Progenitor cell of endocrine pancreas (in vitro differentiated cells): Measurements from ENCODE around the gene SDK2. TPM values are rescaled to one million over a fixed set of nuclear protein-coding genes. Genes with fewer than 3 reads are reported as not detected.

Source experiments
- DNase-seq: peaks from one replicate; pipeline ENCODE4 v3.0.0; 2021; ENCODE audit warnings: low spot score; ENCODE audit not compliant: unreplicated experiment
- H3K27ac Mint-ChIP-seq: 2 replicates; pipeline ENCODE4 v1.8.0; 2021; ENCODE audit warnings: mild to moderate bottlenecking, moderate library complexity, mixed read lengths
- H3K27me3 Mint-ChIP-seq: 2 replicates; pipeline ENCODE4 v1.8.0; 2021; ENCODE audit warnings: mixed read lengths
- H3K36me3 Mint-ChIP-seq: 2 replicates; pipeline ENCODE4 v1.8.0; 2022; ENCODE audit warnings: mixed read lengths; ENCODE audit not compliant: insufficient read depth
- H3K4me1 Mint-ChIP-seq: 2 replicates; pipeline ENCODE4 v1.8.0; 2021; ENCODE audit warnings: low read depth, mixed read lengths
- H3K4me3 Mint-ChIP-seq: 2 replicates; pipeline ENCODE4 v1.8.0; 2021; ENCODE audit warnings: low read depth, mild to moderate bottlenecking, moderate library complexity, mixed read lengths
- H3K9me3 Mint-ChIP-seq: 2 replicates; pipeline ENCODE4 v1.8.0; 2021; ENCODE audit warnings: low read depth, mixed read lengths
- CTCF ChIP-seq: fragments of 200-600 bp; sonication (generic); IDR thresholded peaks from one replicate; pipeline ENCODE4 v1.5.0; 2021; ENCODE audit warnings: antibody characterized with exemption, mild to moderate bottlenecking; ENCODE audit not compliant: unreplicated experiment
- long read RNA-seq: library from polyadenylated mRNA; unstranded; transcript quantifications from one replicate; pipeline ENCODE4 v2.0.0, GENCODE V29; 2020
- total RNA-seq: library from RNA; stranded (reverse); gene quantifications from 2 replicates; pipeline ENCODE4 v1.2.1, GENCODE V29; 2021

Gene SDK2
- total RNA-seq, result 6.7 and 7.1 TPM in 2 replicates
- long read RNA-seq, result 0 reads

- H3K36me3 Mint-ChIP-seq, result no peaks in the 10 kb centered on the region
- H3K4me1 Mint-ChIP-seq, result peaks cover 19% of the 10 kb centered on the region
- DNase-seq, result peak; percentile 29
- no peaks in the 10 kb centered on the region for H3K9me3 Mint-ChIP-seq
- H3K27ac Mint-ChIP-seq, result peak within 1 kb of the TSS; percentile 80
- H3K27me3 Mint-ChIP-seq, result peaks cover 58% of the 10 kb centered on the region
- no peak for TF ChIP-seq CTCF
- peak within 1 kb of the TSS; percentile 78 for H3K4me3 Mint-ChIP-seq
Observed at GRCh38 chr17:73644145-73645049, at the start of gene SDK2. Gene SDK2 (minus strand): TSS chr17:73644445. CDS start chr17:73644088, 357 bp downstream.

GRCh38 chr17:73693071-73693470 lies 48.8 kb upstream of the SDK2 start:
- H3K9me3 Mint-ChIP-seq, result no peaks in the 10 kb centered on the region
- TF ChIP-seq CTCF, result no peak
- peaks cover 13% of the 10 kb centered on the region for H3K27me3 Mint-ChIP-seq
- no peaks in the 10 kb centered on the region for H3K36me3 Mint-ChIP-seq
- H3K27ac Mint-ChIP-seq, result no peak overlapping the region
- DNase-seq, result no peak
- no peaks in the 10 kb centered on the region for H3K4me1 Mint-ChIP-seq
- H3K4me3 Mint-ChIP-seq, result no peak overlapping the region

GRCh38 chr17:73691321-73691766 lies 47.1 kb upstream of the SDK2 start:
- Mint-ChIP-seq H3K9me3 (no peaks in the 10 kb centered on the region), H3K27me3 (peaks cover 11% of the 10 kb centered on the region), H3K4me3 (no peak overlapping the region), H3K36me3 (no peaks in the 10 kb centered on the region), H3K27ac (no peak overlapping the region), H3K4me1 (no peaks in the 10 kb centered on the region)
- TF ChIP-seq CTCF, result no peak
- DNase-seq, result no peak

GRCh38 chr17:73690676-73691075 lies 46.4 kb upstream of the SDK2 start:
- no peak for DNase-seq

More at GRCh38 chr17:73690676-73691075, 46.4 kb upstream of the SDK2 start:
- H3K4me3 Mint-ChIP-seq, result no peak overlapping the region
- peaks cover 11% of the 10 kb centered on the region for H3K27me3 Mint-ChIP-seq
- TF ChIP-seq CTCF, result no peak
- no peaks in the 10 kb centered on the region for H3K36me3 Mint-ChIP-seq
- H3K4me1 Mint-ChIP-seq, result no peaks in the 10 kb centered on the region
- H3K9me3 Mint-ChIP-seq, result no peaks in the 10 kb centered on the region
- H3K27ac Mint-ChIP-seq, result no peak overlapping the region
